Measurements from ENCODE around the gene FAM163A. TPM values are rescaled to one million over a fixed set of nuclear protein-coding genes. Genes with fewer than 3 reads are reported as not detected.

Gene FAM163A
- total and polyA plus RNA-seq, 7 donors: 0.04 to 0.52 (median 0.08) TPM; not detected in 2

DNA sequence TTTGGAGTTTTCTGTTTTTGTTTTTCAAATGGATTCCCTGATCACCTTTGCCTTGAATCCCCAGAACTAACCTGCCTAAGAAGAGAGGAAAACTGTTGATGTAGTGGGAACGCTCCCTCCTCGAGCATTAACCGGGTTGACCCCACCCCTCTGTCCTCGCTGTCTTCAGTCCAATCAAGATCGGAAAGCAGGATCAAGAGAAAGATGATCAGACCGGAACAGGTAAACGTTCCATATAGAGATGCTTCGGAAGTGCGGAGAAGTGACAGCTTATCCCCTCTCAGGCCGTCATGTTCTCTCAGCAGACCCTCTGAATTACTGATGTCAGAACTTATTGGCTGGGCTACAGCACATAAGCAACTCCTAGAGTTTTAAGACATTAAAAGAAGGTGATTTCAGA, 800 bp upstream of the FAM163A start:
- intact Hi-C loops (cut with DNase I): no loop called here
- TF ChIP-seq, protein P1, sequence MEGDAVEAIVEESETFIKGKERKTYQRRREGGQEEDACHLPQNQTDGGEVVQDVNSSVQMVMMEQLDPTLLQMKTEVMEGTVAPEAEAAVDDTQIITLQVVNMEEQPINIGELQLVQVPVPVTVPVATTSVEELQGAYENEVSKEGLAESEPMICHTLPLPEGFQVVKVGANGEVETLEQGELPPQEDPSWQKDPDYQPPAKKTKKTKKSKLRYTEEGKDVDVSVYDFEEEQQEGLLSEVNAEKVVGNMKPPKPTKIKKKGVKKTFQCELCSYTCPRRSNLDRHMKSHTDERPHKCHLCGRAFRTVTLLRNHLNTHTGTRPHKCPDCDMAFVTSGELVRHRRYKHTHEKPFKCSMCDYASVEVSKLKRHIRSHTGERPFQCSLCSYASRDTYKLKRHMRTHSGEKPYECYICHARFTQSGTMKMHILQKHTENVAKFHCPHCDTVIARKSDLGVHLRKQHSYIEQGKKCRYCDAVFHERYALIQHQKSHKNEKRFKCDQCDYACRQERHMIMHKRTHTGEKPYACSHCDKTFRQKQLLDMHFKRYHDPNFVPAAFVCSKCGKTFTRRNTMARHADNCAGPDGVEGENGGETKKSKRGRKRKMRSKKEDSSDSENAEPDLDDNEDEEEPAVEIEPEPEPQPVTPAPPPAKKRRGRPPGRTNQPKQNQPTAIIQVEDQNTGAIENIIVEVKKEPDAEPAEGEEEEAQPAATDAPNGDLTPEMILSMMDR (IDR thresholded peaks at IDR 0.05): no peak
- Histone ChIP-seq H3K4me1 (peaks cover 17% of the 10 kb centered on the region), H3K4me3 (no peak overlapping the region), H3K9me3 (no peaks in the 10 kb centered on the region), H3K27me3 (ENCODE audit: insufficient read depth in 3 of 3, low read length in 2 of 3) (peaks cover 4 to 81% (median 15%) of the 10 kb centered on the region in 3 donors), H3K36me3 (ENCODE audit: insufficient read depth in 1 of 2, low read depth in 1 of 2) (no peaks in the 10 kb centered on the region), H3K27ac (no peak overlapping the region)
- ATAC-seq (no peak), DNase-seq (no peak)
- WGBS, 3 donors: 21 to 33% (median 25%) methylated on average over 10 of the region's 10 CpGs

DNA sequence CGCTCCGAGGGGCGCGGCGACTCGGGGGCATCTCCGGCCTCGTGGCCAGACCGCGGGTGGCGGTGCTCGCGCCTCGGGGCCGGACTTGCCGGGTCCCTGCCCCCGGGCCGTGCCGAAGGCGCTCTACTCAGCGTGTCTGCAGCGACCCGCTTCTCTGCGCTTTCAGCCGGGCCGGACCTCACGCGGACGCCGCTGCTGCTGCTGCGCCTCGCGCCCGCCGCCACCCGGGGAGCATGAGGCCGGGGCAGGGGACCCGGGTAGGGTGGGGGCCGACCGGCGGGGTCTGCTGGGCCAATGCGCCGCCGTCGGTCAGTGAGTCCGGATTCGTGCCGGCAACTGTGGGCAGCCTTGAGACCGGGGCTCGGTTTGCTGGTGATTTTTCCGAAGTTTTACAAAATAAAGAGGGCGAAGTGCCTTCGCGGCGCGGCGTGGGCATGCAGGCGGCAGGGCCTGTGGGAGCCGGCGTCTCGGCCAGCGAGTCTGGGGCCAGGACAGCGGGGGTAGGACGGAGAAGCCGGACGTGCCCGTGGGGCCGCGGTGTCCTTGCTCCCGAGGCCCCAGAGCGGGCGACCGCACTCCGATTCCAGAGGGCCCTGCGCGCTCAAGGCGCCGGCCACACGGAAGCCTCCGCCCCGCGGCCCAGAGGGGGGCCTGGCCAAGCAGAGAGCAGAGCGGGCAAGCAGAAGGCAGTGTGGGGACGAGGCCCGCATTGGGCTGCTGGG, 749 bp downstream of the FAM163A start:
- H3K27ac ChIP-seq: no peak overlapping the region
- H3K4me1 ChIP-seq: peaks cover 17% of the 10 kb centered on the region
- ATAC-seq (no peak), DNase-seq (no peak)
- WGBS, 3 donors: 1 to 2% (median 1%) methylated on average over 76 to 85 of the region's 85 CpGs
- TF ChIP-seq, protein P1 (IDR thresholded peaks at IDR 0.05): no peak
- no peaks in the 10 kb centered on the region for H3K9me3 ChIP-seq
- peaks cover 4 to 71% (median 15%) of the 10 kb centered on the region in 3 donors for H3K27me3 ChIP-seq (ENCODE audit: insufficient read depth in 3 of 3, low read length in 2 of 3)
- H3K4me3 ChIP-seq: peak overlapping the region; percentile 51
- no peaks in the 10 kb centered on the region for H3K36me3 ChIP-seq (ENCODE audit: insufficient read depth in 1 of 2, low read depth in 1 of 2)
- intact Hi-C loops (cut with DNase I): no loop called here

DNA sequence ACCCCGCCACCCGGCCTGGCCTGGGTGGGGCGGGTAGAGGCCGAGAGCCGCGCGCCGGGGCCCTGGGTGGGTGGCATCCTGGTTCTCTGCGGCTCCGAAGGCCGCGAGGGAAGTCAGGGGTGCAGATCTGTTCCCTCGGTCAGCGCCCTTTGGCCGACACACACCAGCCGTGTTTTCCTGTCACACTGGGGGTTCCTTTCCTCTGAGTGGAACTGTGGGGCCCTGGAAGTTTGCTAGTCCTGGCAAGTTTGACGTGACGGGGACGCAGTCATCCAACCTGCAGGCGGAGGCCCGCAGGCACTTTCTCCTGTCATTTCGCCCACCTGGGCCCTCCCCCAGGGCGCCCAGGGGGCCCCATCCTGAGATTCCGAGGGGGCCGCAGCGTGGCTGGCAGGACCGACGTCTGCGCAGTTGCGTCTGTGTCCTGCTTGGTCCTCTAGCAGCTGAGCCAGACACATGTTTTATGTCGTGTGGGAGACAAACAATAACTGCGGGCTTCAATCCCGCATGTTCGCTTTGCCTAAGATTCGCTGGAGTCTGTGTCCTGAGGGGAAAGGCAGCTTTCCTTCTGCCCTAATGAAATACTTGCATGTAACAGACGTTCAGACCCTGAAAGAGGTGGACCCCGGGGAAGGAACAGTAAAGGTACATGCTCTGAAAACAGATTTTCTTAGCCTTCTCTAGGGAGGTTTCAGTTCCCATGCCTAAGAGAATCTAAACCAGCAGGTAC, 1.5 kb downstream of the FAM163A start:
- Histone ChIP-seq H3K4me3 (peak overlapping the region; percentile 51), H3K27ac (no peak overlapping the region), H3K9me3 (no peaks in the 10 kb centered on the region), H3K36me3 (ENCODE audit: insufficient read depth in 1 of 2, low read depth in 1 of 2) (no peaks in the 10 kb centered on the region), H3K4me1 (peaks cover 17% of the 10 kb centered on the region), H3K27me3 (ENCODE audit: insufficient read depth in 3 of 3, low read length in 2 of 3) (peaks cover 4 to 68% (median 15%) of the 10 kb centered on the region in 3 donors)
- intact Hi-C loops (cut with DNase I): no loop called here
- ATAC-seq (no peak), DNase-seq (no peak)
- WGBS, 3 donors: 32 to 48% (median 37%) methylated on average over 30 to 37 of the region's 37 CpGs
- TF ChIP-seq, protein P1 (IDR thresholded peaks at IDR 0.05): no peak

DNA sequence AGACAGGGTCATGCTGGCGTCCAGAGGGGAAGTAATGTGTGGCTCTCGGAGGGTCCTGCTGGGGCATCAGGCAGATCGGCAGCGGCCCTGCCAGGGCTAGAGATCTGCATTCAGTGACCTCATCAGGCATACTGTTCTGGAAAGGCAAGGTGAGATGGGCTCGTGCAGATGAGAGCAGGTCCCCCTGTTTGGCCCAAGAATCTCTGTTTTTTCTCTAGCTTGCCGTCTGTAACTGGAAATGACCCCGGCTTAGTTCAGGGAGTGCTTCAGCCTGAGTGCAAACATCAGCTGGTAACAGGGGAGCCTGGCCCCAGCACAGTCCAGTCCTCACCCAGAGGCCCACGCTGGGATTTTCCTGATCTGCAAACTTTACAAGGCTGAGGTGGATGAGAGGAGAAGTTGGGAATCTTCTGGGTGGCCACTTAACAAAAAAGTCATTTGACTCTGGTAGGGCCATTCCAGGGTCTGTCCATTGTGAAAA, 2.1 kb downstream of the FAM163A start:
- Histone ChIP-seq H3K27me3 (ENCODE audit: insufficient read depth in 3 of 3, low read length in 2 of 3) (peaks cover 4 to 62% (median 13%) of the 10 kb centered on the region in 3 donors), H3K4me3 (no peak overlapping the region), H3K9me3 (no peaks in the 10 kb centered on the region), H3K4me1 (peaks cover 17% of the 10 kb centered on the region), H3K27ac (no peak overlapping the region), H3K36me3 (ENCODE audit: insufficient read depth in 1 of 2, low read depth in 1 of 2) (no peaks in the 10 kb centered on the region)
- no peak for ATAC-seq
- WGBS, 3 donors: 76 to 85% (median 76%) methylated on average over 8 of the region's 8 CpGs
- TF ChIP-seq, protein P1 (IDR thresholded peaks at IDR 0.05): no peak
- intact Hi-C loops (cut with DNase I): no loop called here
- DNase-seq: no peak
